Stimulated activated CD8-positive, alpha-beta memory T cell treated with anti-CD3 and anti-CD28 coated beads, Interleukin-12 subunit alpha, Interleukin-12 subunit beta, amount 100 ng/mL, for 1 hour (primary cell): Measurements from ENCODE around the gene PSMG4.

Experiments used
- DNase-seq: peaks from one replicate; pipeline ENCODE4 v3.0.0-alpha.2; 2020; ENCODE audit warnings: low read depth

Gene PSMG4

DNA sequence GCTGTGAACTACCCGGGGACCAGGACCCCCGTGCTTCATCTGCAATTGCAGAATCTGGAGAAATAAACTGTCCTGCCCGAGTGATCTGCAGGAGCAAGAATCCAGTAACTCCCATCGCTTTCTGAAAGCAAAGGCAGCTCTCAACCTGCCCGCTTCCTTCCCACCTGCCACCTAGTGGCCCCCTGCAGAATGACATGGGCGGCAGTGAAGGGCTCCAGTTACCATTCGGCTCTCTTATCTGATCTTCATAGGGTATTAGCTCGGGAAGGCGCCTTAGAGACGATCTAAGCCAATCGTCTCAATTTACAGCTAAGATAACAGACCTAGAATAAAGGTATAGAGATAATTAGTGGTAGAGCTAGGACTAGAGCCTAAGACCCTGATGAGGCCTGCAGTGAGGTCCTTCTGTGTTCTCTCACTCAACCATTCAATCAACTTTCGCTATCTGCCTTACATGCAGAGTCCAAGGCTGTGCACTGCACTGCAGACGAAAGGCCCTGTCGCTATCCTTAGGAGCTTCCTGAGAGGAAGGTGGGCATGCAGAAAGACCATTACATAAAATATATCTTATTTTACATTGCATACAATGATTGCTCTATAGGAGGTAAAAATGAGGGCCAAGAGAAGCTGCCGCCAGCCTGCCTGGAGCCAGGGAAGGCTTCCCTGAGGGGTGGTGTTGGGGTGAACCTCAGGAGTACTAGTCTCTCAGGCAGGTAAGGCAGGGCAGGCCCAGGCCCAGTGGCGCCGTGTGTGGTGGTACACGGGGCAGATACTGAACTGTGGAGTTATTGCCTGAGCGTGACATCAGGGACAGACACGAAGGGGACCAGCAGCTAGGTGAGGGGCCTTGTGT lies 7.1 kb upstream of the PSMG4 start:
- peak; percentile 64 for DNase-seq

DNA sequence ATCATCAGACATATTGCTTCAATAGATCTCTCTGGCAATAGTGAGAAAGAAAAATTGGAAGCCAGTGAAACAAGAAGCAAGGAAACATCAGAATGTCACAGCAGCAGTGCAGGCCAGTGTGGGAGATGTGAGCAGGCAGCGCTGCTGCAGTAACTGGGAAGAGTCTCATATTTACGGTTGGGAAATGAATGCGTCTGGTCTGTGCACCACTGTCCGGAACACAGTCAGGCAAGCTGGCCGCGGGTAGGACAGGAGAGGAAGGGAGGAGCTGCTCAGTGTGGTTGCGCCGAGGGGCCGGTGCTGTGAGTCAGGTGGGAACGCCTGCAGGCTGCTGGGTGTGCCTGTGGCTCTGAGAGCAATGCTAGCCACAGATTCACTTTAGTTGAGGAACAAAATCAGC lies 6.4 kb upstream of the PSMG4 start:
- no peak for DNase-seq

DNA sequence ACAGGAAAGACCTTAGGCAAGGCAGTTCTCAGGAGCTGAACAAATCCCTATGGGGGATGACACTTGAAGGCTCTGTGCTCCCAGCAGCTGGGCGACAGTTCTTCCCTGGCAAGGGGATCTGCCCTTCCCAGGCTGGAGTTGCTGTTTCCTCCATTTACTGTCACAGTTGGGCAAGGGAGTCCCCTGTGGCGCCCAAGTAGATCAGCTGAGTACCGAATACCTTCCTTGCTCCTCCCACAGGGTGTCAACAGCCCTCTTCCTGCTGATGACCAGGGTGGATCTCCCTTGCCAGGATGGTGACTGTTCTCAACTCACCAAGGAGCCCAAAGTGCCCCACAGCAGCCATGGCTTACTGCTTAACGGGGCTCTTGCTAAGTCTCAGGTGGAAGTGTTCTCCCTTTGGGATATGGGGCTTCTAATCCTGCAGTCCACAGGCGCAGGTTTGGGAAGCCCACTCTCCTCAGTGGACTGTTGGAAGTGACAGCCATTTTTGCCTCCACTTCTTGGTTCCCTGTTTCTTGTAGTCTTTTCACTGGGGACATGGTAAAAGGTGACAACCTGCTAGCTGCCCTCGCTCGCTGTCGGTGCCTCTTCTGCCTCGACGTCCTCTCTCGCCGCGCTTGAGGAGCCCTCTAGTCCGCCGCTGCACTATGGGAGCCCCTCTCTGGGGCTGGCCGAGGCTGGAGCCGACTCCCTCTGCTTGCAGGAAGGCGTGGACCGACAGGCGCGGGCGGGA lies 5.7 kb upstream of the PSMG4 start:
- no peak for DNase-seq

GRCh38 chr6:3253597-3253961 lies 5.2 kb upstream of the PSMG4 start:
- no peak for DNase-seq

- no peak for DNase-seq
Measured at GRCh38 chr6:3258201-3258600, 546 bp upstream of the PSMG4 start.

- DNase-seq, result no peak
Measured at GRCh38 chr6:3259491-3259958, 778 bp downstream of the PSMG4 start.

DNA sequence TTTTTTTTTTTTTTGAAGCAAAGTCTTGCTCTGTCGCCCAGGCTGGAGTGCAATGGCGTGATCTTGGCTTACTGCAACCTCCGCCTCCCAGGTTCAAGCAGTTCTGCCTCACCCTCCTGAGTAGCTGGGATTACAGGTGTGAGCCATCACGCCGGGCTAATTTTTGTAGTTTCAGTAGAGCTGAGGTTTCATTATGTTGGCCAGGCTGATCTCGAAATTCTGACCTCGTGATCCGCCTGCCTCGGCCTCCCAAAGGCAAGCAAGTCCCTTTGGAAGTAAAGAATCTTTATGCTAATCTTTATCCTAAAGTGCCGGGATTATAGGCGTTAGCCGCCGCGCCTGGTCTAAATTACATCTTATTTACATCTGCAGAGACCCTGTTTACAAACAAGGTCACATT lies 1.5 kb downstream of the PSMG4 start:
- DNase-seq, result no peak

GRCh38 chr6:3260772-3261517 lies 2.2 kb downstream of the PSMG4 start:
- no peak for DNase-seq

GRCh38 chr6:3261518-3261820 lies 2.7 kb downstream of the PSMG4 start:
- DNase-seq, result no peak

GRCh38 chr6:3261921-3262320 lies 3.2 kb downstream of the PSMG4 start:
- no peak for DNase-seq

DNA sequence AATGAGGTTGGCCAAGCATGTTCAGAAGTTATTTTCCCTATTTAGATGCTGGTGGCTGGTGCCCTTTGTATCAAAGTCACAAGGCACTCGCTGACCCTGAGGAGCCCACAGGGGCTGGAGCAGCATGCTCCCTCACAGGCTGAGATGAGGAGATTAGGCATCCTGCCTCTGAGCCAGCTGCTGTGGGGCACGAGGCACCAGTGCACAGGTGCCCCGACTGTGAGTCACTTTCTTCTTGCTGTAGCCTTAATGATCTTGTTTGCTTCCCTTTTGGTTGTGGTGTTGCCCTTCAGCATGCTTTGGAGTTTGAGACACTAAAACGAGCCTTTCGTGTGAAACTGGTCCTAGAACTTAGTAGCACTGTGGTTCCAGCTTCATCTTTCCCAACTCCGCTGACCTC lies 4.3 kb downstream of the PSMG4 start:
- DNase-seq, result no peak

- no peak for DNase-seq
Measured at GRCh38 chr6:3264356-3264755, 5.6 kb downstream of the PSMG4 start.

- DNase-seq, result no peak
Measured at GRCh38 chr6:3265671-3266070, 6.9 kb downstream of the PSMG4 start.

DNA sequence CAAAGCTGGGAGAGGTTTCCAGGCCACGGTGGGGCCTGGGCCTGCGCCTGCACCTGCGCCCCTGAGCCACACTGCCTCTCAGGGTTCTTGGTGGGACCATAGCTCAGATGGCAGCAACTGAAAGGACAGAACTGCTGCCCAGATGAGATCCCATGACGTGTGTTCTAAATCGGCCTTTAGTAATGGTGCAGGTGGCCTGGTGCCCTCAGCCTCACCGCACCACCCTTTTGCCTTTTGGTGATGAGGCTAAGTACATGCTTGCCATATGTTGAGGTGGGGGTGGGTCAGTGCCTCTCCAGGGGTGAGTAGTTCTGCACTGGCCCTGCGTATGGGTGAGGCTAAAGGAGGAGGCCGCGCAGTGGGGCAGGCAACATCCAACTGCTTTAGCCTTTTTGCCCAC lies 7.4 kb downstream of the PSMG4 start:
- DNase-seq, result no peak

DNA sequence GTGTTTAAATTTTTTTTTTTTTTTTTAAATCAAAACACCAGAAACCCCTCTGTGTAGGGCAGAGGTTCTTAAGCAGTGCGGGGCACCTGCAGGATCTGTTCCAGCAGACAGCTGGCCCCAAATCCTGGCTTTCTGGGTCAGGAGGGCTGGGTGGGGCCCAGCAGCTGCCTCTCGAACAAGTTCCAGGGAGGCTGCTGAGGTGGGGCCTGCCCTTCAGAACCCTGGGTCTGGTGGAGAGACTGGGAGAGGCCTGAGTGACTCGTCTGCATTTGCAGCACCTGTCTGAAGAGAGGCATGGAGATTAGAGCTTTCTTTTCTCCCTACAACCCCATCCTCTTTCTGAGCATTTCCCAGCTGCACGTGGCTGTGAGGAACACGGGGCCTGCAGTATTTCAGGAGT lies 8.4 kb downstream of the PSMG4 start:
- DNase-seq, result no peak

GRCh38 chr6:3268680-3269079 lies 9.9 kb downstream of the PSMG4 start:
- no peak for DNase-seq

GRCh38 chr6:3269281-3269975 lies 10.7 kb downstream of the PSMG4 start:
- DNase-seq, result no peak

DNA sequence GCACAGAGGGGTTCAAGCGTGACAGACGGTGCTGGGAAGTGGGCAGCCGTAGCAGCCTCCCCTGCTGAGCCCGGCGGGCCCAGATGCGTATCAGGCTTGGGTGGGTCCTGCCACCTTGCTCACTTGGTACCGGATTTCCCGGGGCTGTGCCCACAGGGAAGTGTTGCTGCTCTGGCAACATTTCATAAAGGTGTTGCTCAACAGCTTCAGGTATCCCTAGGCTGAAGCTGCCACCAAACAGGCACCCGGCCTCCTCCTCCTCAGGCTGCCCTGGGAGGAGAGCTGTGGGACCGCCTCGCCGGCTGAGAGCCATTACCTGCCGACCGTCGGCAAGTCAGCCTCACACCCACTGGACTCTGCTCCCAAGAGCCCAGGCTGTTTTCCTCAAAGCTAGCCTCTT lies 11.5 kb downstream of the PSMG4 start:
- no peak for DNase-seq

DNA sequence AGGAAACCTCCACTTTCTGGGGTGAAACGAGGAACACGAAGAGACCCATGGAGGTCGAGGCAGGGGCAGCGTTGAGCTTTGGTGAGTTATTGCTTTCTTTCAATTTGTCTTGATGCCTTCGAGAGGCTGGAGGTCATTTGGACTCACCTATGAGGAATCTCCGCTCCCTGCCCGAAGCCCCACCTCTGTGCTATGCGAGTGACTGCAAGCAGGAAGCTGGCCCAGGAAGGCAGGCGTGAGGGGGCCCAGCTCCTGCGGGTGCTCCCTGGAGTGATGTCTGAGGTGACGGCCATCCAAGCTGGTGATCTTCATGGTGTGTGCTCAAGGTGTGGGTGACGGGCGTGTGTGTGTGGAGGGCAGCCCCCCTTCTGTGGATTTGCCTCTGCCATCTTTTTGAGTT lies 13.0 kb downstream of the PSMG4 start:
- DNase-seq, result no peak

DNA sequence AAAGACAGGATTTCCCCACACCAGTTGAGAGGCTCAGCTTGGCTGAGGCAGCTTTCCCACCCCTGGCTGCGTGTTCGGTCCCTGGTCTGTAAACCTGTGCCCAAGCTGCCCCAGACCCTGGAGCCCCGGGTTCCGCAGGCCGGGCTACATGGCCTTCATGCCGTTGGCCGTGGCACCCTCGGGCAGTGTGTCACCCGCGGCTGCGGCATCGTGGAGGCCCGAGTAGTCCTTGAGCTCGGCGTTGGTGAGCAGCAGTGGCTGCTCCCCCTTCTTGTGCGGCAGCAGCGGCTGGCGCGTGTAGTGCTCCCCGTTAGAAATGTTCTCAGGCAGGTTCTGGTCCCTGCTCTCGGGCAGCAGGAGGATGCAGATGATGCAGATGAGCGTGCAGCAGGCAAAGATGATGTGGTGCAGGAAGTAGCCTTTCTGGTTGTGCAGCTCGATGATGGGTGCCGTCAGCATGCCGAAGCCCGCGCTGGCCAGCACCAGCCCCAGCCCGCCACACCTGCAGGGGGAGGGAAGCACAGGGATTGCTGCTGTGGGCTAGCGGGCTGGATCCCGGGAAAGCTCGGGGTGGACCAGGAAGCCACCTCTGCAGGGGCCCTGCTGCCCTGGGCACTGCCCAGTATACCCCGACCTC lies 14.3 kb downstream of the PSMG4 start:
- no peak for DNase-seq

GRCh38 chr6:3273707-3274521 lies 15.2 kb downstream of the PSMG4 start:
- DNase-seq, result no peak
